SK-N-SH (cell line): ENCODE measurements around the gene UBE2Q1. TPM values are rescaled to one million over a fixed set of nuclear protein-coding genes. Genes with fewer than 3 reads are reported as not detected.

Experiments used
- CTCF ChIA-PET: fragments of 300-600, 350-600 bp; formaldehyde crosslinking; extraction: SDS; loops from one replicate; lab custom pipeline; 2021; lab: Yijun Ruan, JAX
- POLR2A ChIA-PET: fragments of 350-600 bp; sonication (Branson Sonifier 250); formaldehyde crosslinking; extraction: SDS; loops from one replicate; lab custom pipeline; 2020; ENCODE audit warnings: antibody characterized with exemption, inconsistent platforms; lab: Yijun Ruan, JAX
- DNase-seq: peaks from one replicate; pipeline ENCODE4 v3.0.0; 2012
- H2AFZ ChIP-seq: fragments of 200-600 bp; sonication (generic); 2 replicates; pipeline ENCODE4 v1.8.1; 2016; ENCODE audit warnings: antibody characterized with exemption, mild to moderate bottlenecking, low read depth
- H3F3A ChIP-seq: fragments of 200-600 bp; sonication (generic); replicated peaks from 2 replicates; pipeline ENCODE3; 2016; ENCODE audit warnings: antibody characterized with exemption, mild to moderate bottlenecking; ENCODE audit not compliant: insufficient read depth
- H3K27ac ChIP-seq, 2 experiments: fragments of 200-500 bp in 1 of 2; fragments of 200-600 bp in 1 of 2; sonication (Bioruptor generic) in 1 of 2; sonication (generic), shearing (Covaris generic) in 1 of 2; 2 replicates each; pipeline versions ENCODE4 v1.5.1 to v1.6.1; 2014 to 2016; ENCODE audit warnings: low read depth in 2 of 2, inconsistent platforms in 1 of 2, low read length in 1 of 2, mild to moderate bottlenecking in 1 of 2, mixed read lengths in 1 of 2
- H3K27me3 ChIP-seq: fragments of 200-600 bp; sonication (generic), shearing (Covaris generic); 2 replicates; pipeline ENCODE4 v1.6.1; 2016; ENCODE audit warnings: mixed run types; ENCODE audit not compliant: insufficient read depth
- H3K36me3 ChIP-seq, 2 experiments: fragments of 200-500 bp in 1 of 2; fragments of 200-600 bp in 1 of 2; sonication (Bioruptor generic) in 1 of 2; sonication (generic) in 1 of 2; replicated peaks in 1 of 2; 2 replicates each; pipeline versions ENCODE3 to v1.5.1; 2014 to 2016; ENCODE audit warnings: low read length in 1 of 2, mild to moderate bottlenecking in 1 of 2; ENCODE audit not compliant: insufficient read depth in 2 of 2, control insufficient read depth in 1 of 2
- H3K4me1 ChIP-seq, 2 experiments: fragments of 200-500 bp in 1 of 2; fragments of 200-600 bp in 1 of 2; sonication (Bioruptor generic) in 1 of 2; sonication (generic), shearing (Covaris generic) in 1 of 2; 2 replicates each; pipeline versions ENCODE4 v1.5.1 to v1.6.1; 2014 to 2016; ENCODE audit warnings: low read depth in 1 of 2, low read length in 1 of 2, mixed run types in 1 of 2; ENCODE audit not compliant: insufficient read depth in 2 of 2, control insufficient read depth in 1 of 2
- H3K4me2 ChIP-seq: fragments of 200-600 bp; sonication (generic), shearing (Covaris generic); 2 replicates; pipeline ENCODE4 v1.6.1; 2017; ENCODE audit warnings: mixed run types
- H3K4me3 ChIP-seq, 2 experiments: fragments of 200-500 bp in 1 of 2; fragments of 200-600 bp in 1 of 2; sonication (Bioruptor generic) in 1 of 2; sonication (generic), shearing (Covaris generic) in 1 of 2; 2 replicates each; pipeline versions ENCODE4 v1.5.1 to v1.8.1; 2014 to 2016; ENCODE audit warnings: low read depth in 2 of 2, inconsistent platforms in 1 of 2, low read length in 1 of 2, mild to moderate bottlenecking in 1 of 2, mixed read lengths in 1 of 2, moderate library complexity in 1 of 2
- H3K79me2 ChIP-seq: fragments of 200-600 bp; sonication (generic); 2 replicates; pipeline ENCODE4 v1.8.1; 2017; ENCODE audit warnings: mild to moderate bottlenecking; ENCODE audit not compliant: insufficient read depth
- H3K9ac ChIP-seq: fragments of 200-600 bp; sonication (generic); 2 replicates; pipeline ENCODE4 v1.6.1; 2017; ENCODE audit warnings: mixed run types
- H3K9me2 ChIP-seq: fragments of 200-600 bp; sonication (generic); 2 replicates; pipeline ENCODE4 v1.6.1; 2017; ENCODE audit warnings: mixed run types
- H3K9me3 ChIP-seq: fragments of 200-600 bp; sonication (generic); 2 replicates; pipeline ENCODE4 v1.6.1; 2017; ENCODE audit warnings: mixed run types, mild to moderate bottlenecking, moderate library complexity
- H4K20me1 ChIP-seq: fragments of 200-600 bp; sonication (generic); 2 replicates; pipeline ENCODE4 v1.6.1; 2017; ENCODE audit warnings: mild to moderate bottlenecking, mixed run types; ENCODE audit not compliant: insufficient read depth
- EP300 ChIP-seq, 2 experiments: IDR thresholded peaks; 2 replicates each; pipeline versions ENCODE4 v1.4.0 to v1.6.1; 2012; ENCODE audit warnings: borderline replicate concordance in 1 of 2, low read depth in 1 of 2, low read length in 1 of 2
- FOSL2 ChIP-seq: IDR thresholded peaks from 2 replicates; pipeline ENCODE4 v1.4.0; 2012; ENCODE audit warnings: low read depth, mild to moderate bottlenecking, moderate library complexity, borderline replicate concordance
- MEF2A ChIP-seq: IDR thresholded peaks from 2 replicates; pipeline ENCODE4 v1.4.0; 2012; ENCODE audit warnings: low read depth, borderline replicate concordance
- MXI1 ChIP-seq: IDR thresholded peaks from 2 replicates; pipeline ENCODE4 v1.6.1; 2012; ENCODE audit warnings: mild to moderate bottlenecking, low read depth, low read length, improper control_type of control experiment
- NFIC ChIP-seq: IDR thresholded peaks from 2 replicates; pipeline ENCODE4 v1.4.0; 2012; ENCODE audit warnings: borderline replicate concordance
- RAD21 ChIP-seq: IDR thresholded peaks from 2 replicates; pipeline ENCODE4 v1.6.1; 2012; ENCODE audit warnings: mild to moderate bottlenecking, low read length
- RFX5 ChIP-seq: IDR thresholded peaks from 2 replicates; pipeline ENCODE4 v1.6.1; 2012; ENCODE audit warnings: mild to moderate bottlenecking, improper control_type of control experiment, low read length
- TAF1 ChIP-seq: IDR thresholded peaks from 2 replicates; pipeline ENCODE4 v1.6.1; 2012; ENCODE audit warnings: low read depth, mild to moderate bottlenecking, low read length, moderate library complexity, borderline replicate concordance
- YY1 ChIP-seq: IDR thresholded peaks from 2 replicates; pipeline ENCODE4 v1.4.0; 2012; ENCODE audit warnings: low read depth, mild to moderate bottlenecking
- WGBS: methylation state at CpG from one replicate; pipeline ENCODE4 v1.1.6; 2017; ENCODE audit warnings: low lambda C conversion rate; 5-methylcytosine and 5-hydroxymethylcytosine counted together
- polyA plus RNA-seq, 3 experiments: library from polyadenylated mRNA; depleted of rRNA; stranded (reverse); fragments of >200 nt; gene quantifications; 2 replicates each; pipeline ENCODE4 v1.2.3, GENCODE V29; 2012
- TF ChIP-seq, protein P1 (sequence below): IDR thresholded peaks from 2 replicates; pipeline ENCODE4 v1.4.0; 2012; ENCODE audit warnings: low read depth, borderline replicate concordance
- TF ChIP-seq, protein P2 (sequence below): fragments of 200-600 bp; sonication (generic); IDR thresholded peaks from 2 replicates; pipeline ENCODE4 v1.6.1; 2017; ENCODE audit warnings: antibody characterized with exemption, mild to moderate bottlenecking, moderate library complexity

Gene UBE2Q1
- polyA plus RNA-seq (2012; rRNA removed) = 12.5 and 15.2 TPM in 2 replicates
- 21.4 and 26.0 TPM in 2 replicates for polyA plus RNA-seq (2012; cell fraction: cytosol; rRNA removed)
- 11.6 and 19.2 TPM in 2 replicates for polyA plus RNA-seq (2012; cell fraction: nucleus; rRNA removed)

DNA sequence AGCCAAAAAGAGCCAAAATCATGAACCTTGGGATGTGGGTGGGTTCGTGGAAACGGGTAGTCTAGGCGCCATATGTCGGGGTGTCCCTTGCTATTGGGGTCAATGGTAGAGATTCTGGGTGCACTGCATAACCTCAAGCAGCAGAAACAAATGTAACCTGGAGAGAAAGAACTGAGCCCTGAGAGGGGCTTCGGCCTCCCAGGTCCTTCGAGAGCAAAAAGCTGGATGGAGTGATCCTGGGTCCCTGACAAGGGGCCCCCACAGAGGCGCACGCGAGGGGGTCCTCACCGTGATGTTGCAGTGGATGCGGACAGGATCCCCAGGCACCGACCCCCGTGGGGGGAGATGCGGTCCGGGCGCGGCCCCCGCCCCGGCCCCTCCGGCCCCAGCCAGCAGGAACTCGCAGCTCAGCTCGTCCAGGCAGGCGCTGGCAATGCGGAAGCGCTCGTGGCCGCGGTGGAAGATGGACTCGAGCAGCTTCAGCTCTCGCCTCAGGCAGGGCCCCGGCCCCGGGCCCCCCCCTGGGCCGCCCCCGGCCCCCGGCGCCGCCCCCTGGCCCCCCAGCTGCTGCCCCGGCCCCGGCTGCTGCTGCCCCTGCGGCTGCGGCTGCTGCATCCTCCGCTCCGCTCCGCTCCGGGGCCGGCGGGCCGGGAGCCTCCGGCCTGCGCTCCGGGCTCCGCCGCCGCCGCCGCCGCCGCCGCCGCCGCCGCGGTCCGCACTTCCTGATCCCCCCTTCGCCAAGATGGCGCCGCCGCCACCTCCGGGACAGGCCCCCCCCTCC, at the start of gene UBE2Q1:
Gene UBE2Q1 (minus strand): TSS at position 724 of the 781 bp plus-strand sequence. CDS start 109 bp downstream, at position 615.
- Histone ChIP-seq H3K27me3 (no peaks in the 10 kb centered on the region), H3K4me2 (peak within 1 kb of the TSS; percentile 92), H3K4me1 (peaks cover 7 to 32% of the 10 kb centered on the region in 2 experiments; a peak in 2 of 4 replicates), H3K9me2 (no peaks in the 10 kb centered on the region), H2AFZ (peak within 1 kb of the TSS; percentile 80), H3K4me3 (peak within 1 kb of the TSS; percentile 87 to 94), H3K9me3 (no peaks in the 10 kb centered on the region), H3K36me3 (peaks cover 24 to 32% of the 10 kb centered on the region in 2 experiments), H3K9ac (peak within 1 kb of the TSS; percentile 83), H4K20me1 (peaks cover 18% of the 10 kb centered on the region; the same call in 1 of the 2 replicates), H3K27ac (peak within 1 kb of the TSS; percentile 75 to 96), H3F3A (peaks cover 6% of the 10 kb centered on the region), H3K79me2 (peaks cover 39% of the 10 kb centered on the region)
- ChIA-PET CTCF (interaction anchor here (0.6 to 3.7 kb wide), 5 partner anchors 10 to 79 kb away, joined by 3 to 16 read pairs (median 4); no protein-coding TSS in a partner anchor), POLR2A (no interaction called here)
- no peak for TF ChIP-seq FOSL2
- TF ChIP-seq EP300 (IDR thresholded peaks at IDR 0.05; ENCODE audit: borderline replicate concordance in 1 of 2, low read depth in 1 of 2, low read length in 1 of 2) = peak in 1 of 2 experiments; percentile 36; a peak in 1 of 4 replicates
- no peak for TF ChIP-seq RFX5
- no peak for TF ChIP-seq RAD21
- no peak for TF ChIP-seq MXI1
- TF ChIP-seq, protein P1, sequence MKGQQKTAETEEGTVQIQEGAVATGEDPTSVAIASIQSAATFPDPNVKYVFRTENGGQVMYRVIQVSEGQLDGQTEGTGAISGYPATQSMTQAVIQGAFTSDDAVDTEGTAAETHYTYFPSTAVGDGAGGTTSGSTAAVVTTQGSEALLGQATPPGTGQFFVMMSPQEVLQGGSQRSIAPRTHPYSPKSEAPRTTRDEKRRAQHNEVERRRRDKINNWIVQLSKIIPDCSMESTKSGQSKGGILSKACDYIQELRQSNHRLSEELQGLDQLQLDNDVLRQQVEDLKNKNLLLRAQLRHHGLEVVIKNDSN = no peak
- peak; percentile 91 for TF ChIP-seq YY1
- no peak for TF ChIP-seq NFIC
- no peak for TF ChIP-seq MEF2A
- 0 out of 2 replicates have a peak, but pooled peaks have one; percentile 59 for TF ChIP-seq TAF1
- TF ChIP-seq, protein P2, sequence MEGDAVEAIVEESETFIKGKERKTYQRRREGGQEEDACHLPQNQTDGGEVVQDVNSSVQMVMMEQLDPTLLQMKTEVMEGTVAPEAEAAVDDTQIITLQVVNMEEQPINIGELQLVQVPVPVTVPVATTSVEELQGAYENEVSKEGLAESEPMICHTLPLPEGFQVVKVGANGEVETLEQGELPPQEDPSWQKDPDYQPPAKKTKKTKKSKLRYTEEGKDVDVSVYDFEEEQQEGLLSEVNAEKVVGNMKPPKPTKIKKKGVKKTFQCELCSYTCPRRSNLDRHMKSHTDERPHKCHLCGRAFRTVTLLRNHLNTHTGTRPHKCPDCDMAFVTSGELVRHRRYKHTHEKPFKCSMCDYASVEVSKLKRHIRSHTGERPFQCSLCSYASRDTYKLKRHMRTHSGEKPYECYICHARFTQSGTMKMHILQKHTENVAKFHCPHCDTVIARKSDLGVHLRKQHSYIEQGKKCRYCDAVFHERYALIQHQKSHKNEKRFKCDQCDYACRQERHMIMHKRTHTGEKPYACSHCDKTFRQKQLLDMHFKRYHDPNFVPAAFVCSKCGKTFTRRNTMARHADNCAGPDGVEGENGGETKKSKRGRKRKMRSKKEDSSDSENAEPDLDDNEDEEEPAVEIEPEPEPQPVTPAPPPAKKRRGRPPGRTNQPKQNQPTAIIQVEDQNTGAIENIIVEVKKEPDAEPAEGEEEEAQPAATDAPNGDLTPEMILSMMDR = no peak
- no peak for DNase-seq
- 1% methylated on average over 20 of the region's 69 CpGs for WGBS
